HT1080 (cell line): ENCODE data around the gene PCSK2. TPM values are rescaled to one million over a fixed set of nuclear protein-coding genes. Genes with fewer than 3 reads are reported as not detected.

Source experiments
- DNase-seq: peaks from one replicate; pipeline ENCODE4 v3.0.0-alpha.2; 2015; ENCODE audit warnings: low read depth
- total RNA-seq: library from RNA; depleted of rRNA; stranded (reverse); fragments of >200 nt; shearing (Covaris generic); gene quantifications from 2 replicates; pipeline ENCODE4 v1.2.3, GENCODE V29; 2014

The PCSK2 gene
- total RNA-seq, 1 experiment from 2014 or later = not detected

- no peak for DNase-seq
Measured at GRCh38 chr20:17442588-17442987, 215.7 kb downstream of the PCSK2 start.

GRCh38 chr20:17443131-17443858, 216.5 kb downstream of the PCSK2 start:
- DNase-seq = no peak

GRCh38 chr20:17444091-17444490, 217.3 kb downstream of the PCSK2 start:
- no peak for DNase-seq

GRCh38 chr20:17445543-17445942, 218.7 kb downstream of the PCSK2 start:
- DNase-seq = no peak

GRCh38 chr20:17446171-17446570, 219.3 kb downstream of the PCSK2 start:
- no peak for DNase-seq

- DNase-seq = no peak
Measured at GRCh38 chr20:17448071-17448470, 221.2 kb downstream of the PCSK2 start.

- DNase-seq = no peak
Measured at GRCh38 chr20:17449031-17449430, 222.2 kb downstream of the PCSK2 start.

- DNase-seq = no peak
Measured at GRCh38 chr20:17452441-17452840, 225.6 kb downstream of the PCSK2 start.

GRCh38 chr20:17453592-17453991, 226.8 kb downstream of the PCSK2 start:
- no peak for DNase-seq

GRCh38 chr20:17456279-17456678, 229.4 kb downstream of the PCSK2 start:
- no peak for DNase-seq

GRCh38 chr20:17457079-17457478, 230.2 kb downstream of the PCSK2 start:
- no peak for DNase-seq

- DNase-seq = peak; percentile 33
Measured at GRCh38 chr20:17457588-17458190, 230.8 kb downstream of the PCSK2 start.

- DNase-seq = peak; percentile 35
Measured at GRCh38 chr20:17460119-17460518, 233.3 kb downstream of the PCSK2 start.

- no peak for DNase-seq
Measured at GRCh38 chr20:17461941-17462340, 235.1 kb downstream of the PCSK2 start.

GRCh38 chr20:17463711-17464110, 236.9 kb downstream of the PCSK2 start:
- DNase-seq = no peak

- DNase-seq = no peak
Measured at GRCh38 chr20:17465236-17465635, 238.4 kb downstream of the PCSK2 start.

GRCh38 chr20:17466641-17467040, 239.8 kb downstream of the PCSK2 start:
- DNase-seq = peak; percentile 62

- DNase-seq = no peak
Measured at GRCh38 chr20:17467120-17467655, 240.3 kb downstream of the PCSK2 start.

- no peak for DNase-seq
Measured at GRCh38 chr20:17468073-17468840, 241.4 kb downstream of the PCSK2 start.

GRCh38 chr20:17469246-17470030, 242.6 kb downstream of the PCSK2 start:
- DNase-seq = no peak

GRCh38 chr20:17470521-17470920, 243.7 kb downstream of the PCSK2 start:
- no peak for DNase-seq
